ENCODE results near the gene MACROD2.

The MACROD2 gene

DNA sequence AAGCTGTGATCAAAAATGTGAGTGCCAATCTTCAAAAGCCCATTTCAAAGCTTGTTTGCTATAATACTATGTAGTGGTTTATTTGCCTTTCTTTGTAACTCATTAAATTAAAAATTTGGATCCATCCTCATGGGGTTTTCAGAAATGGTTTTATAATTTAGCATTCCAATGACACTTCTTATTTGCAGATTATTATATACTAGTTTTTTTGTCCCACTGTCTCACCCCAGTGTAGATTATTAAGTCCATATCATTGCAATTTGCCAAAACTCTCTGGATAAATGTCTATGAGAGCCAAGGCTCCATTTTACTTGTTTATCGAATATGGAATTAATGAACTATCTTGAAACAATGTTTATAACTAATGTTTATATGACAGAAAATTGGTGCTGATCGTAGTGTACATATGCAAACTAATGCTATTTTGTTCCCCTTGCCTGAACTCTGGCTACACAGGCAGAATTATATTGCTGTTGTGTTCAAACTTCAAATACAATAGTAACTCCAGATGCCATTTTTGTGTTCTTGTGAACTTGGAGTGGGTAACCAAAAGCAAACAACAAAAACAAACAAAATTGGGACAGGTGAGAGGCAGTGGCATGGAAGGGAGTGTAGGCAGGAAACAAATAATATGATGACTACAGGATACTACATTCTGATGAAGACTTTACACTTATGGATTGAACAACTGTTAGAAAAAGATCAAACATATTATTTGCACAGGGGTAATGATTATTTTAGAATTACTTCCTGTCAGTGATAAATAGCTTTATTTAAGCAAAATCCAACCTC, 649.2 kb downstream of the MACROD2 start:
- Histone ChIP-seq H2AFZ (ENCODE audit: low read depth, low read length) (no peak overlapping the region), H3K4me1 (ENCODE audit: insufficient read depth, low read length) (no peaks in the 10 kb centered on the region), H3K4me3 (ENCODE audit: low read length) (no peak overlapping the region), H3K27me3 (ENCODE audit: insufficient read depth, low read length) (no peaks in the 10 kb centered on the region), H3K9me3 (ENCODE audit: low read length) (peaks cover 5% of the 10 kb centered on the region), H3K36me3 (ENCODE audit: insufficient read depth, low read length) (no peaks in the 10 kb centered on the region)

- no peaks in the 10 kb centered on the region for H3K36me3 ChIP-seq (ENCODE audit: insufficient read depth, low read length)
- no peak overlapping the region for H2AFZ ChIP-seq (ENCODE audit: low read depth, low read length)
- no peaks in the 10 kb centered on the region for H3K27me3 ChIP-seq (ENCODE audit: insufficient read depth, low read length)
- peaks cover 5% of the 10 kb centered on the region for H3K4me1 ChIP-seq (ENCODE audit: insufficient read depth, low read length)
- H3K9me3 ChIP-seq (ENCODE audit: low read length) = peaks cover 4% of the 10 kb centered on the region
- no peak overlapping the region for H3K4me3 ChIP-seq (ENCODE audit: low read length)
Measured at GRCh38 chr20:14647016-14647415, 651.7 kb downstream of the MACROD2 start.

DNA sequence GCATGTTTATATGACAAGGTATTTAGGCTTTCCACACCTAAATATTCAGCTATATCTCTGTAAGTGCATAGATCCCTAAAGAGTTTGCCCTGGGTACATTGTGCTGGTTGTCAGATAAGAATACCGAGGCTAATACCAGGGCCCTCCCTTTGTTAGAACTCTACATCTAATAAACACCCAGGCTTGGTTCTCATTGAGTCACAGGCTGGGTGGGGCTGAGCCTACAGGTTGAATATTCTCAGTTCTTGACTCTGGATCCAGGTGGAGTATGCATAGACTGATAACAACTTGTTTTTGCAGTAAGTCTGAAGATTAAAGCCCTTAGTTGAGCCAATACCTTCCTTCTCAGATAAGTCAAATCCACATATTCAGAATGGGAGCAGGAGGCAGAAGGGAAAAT, 654.3 kb downstream of the MACROD2 start:
- H2AFZ ChIP-seq (ENCODE audit: low read depth, low read length) = no peak overlapping the region
- no peaks in the 10 kb centered on the region for H3K36me3 ChIP-seq (ENCODE audit: insufficient read depth, low read length)
- no peaks in the 10 kb centered on the region for H3K27me3 ChIP-seq (ENCODE audit: insufficient read depth, low read length)
- H3K4me3 ChIP-seq (ENCODE audit: low read length) = no peak overlapping the region
- peaks cover 5% of the 10 kb centered on the region for H3K4me1 ChIP-seq (ENCODE audit: insufficient read depth, low read length)
- H3K9me3 ChIP-seq (ENCODE audit: low read length) = peaks cover 3% of the 10 kb centered on the region

- Histone ChIP-seq H3K4me1 (ENCODE audit: insufficient read depth, low read length) (no peaks in the 10 kb centered on the region), H3K27me3 (ENCODE audit: insufficient read depth, low read length) (no peaks in the 10 kb centered on the region), H3K4me3 (ENCODE audit: low read length) (no peak overlapping the region), H3K9me3 (ENCODE audit: low read length) (peaks cover 3% of the 10 kb centered on the region), H3K36me3 (ENCODE audit: insufficient read depth, low read length) (no peaks in the 10 kb centered on the region), H2AFZ (ENCODE audit: low read depth, low read length) (no peak overlapping the region)
Measured at GRCh38 chr20:14657266-14658005, 662.1 kb downstream of the MACROD2 start.

DNA sequence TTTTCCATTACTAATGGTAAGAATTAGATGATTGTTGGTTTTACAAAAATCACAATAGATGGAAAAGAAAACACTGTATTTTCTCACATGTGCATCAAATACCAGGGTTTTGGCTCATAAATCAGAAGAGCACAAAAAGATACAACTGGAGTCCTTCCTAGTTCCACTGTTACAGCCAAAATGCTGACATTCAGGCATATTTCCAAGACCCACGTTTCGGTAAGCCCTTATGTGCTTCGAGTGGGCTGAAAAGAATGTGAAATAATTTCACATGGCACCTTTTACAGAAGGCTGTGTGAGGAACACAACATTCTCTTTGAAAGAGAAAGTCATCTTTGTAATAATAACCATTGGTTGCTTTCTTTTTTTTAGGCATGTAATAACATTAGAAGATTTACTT, 668.8 kb downstream of the MACROD2 start:
- Histone ChIP-seq H3K4me1 (ENCODE audit: insufficient read depth, low read length) (no peaks in the 10 kb centered on the region), H2AFZ (ENCODE audit: low read depth, low read length) (no peak overlapping the region), H3K27me3 (ENCODE audit: insufficient read depth, low read length) (no peaks in the 10 kb centered on the region), H3K36me3 (ENCODE audit: insufficient read depth, low read length) (no peaks in the 10 kb centered on the region), H3K4me3 (ENCODE audit: low read length) (no peak overlapping the region), H3K9me3 (ENCODE audit: low read length) (no peaks in the 10 kb centered on the region)

- Histone ChIP-seq H3K27me3 (ENCODE audit: insufficient read depth, low read length) (no peaks in the 10 kb centered on the region), H3K9me3 (ENCODE audit: low read length) (no peaks in the 10 kb centered on the region), H3K4me1 (ENCODE audit: insufficient read depth, low read length) (no peaks in the 10 kb centered on the region), H2AFZ (ENCODE audit: low read depth, low read length) (no peak overlapping the region), H3K4me3 (ENCODE audit: low read length) (no peak overlapping the region), H3K36me3 (ENCODE audit: insufficient read depth, low read length) (no peaks in the 10 kb centered on the region)
Measured at GRCh38 chr20:14666696-14667095, 671.4 kb downstream of the MACROD2 start.

GRCh38 chr20:14667226-14667625, 671.9 kb downstream of the MACROD2 start:
- Histone ChIP-seq H2AFZ (ENCODE audit: low read depth, low read length) (no peak overlapping the region), H3K9me3 (ENCODE audit: low read length) (no peaks in the 10 kb centered on the region), H3K27me3 (ENCODE audit: insufficient read depth, low read length) (no peaks in the 10 kb centered on the region), H3K36me3 (ENCODE audit: insufficient read depth, low read length) (no peaks in the 10 kb centered on the region), H3K4me1 (ENCODE audit: insufficient read depth, low read length) (no peaks in the 10 kb centered on the region), H3K4me3 (ENCODE audit: low read length) (no peak overlapping the region)

GRCh38 chr20:14672066-14672465, 676.8 kb downstream of the MACROD2 start:
- Histone ChIP-seq H3K9me3 (ENCODE audit: low read length) (no peaks in the 10 kb centered on the region), H3K4me1 (ENCODE audit: insufficient read depth, low read length) (no peaks in the 10 kb centered on the region), H3K27me3 (ENCODE audit: insufficient read depth, low read length) (no peaks in the 10 kb centered on the region), H2AFZ (ENCODE audit: low read depth, low read length) (no peak overlapping the region), H3K4me3 (ENCODE audit: low read length) (no peak overlapping the region), H3K36me3 (ENCODE audit: insufficient read depth, low read length) (no peaks in the 10 kb centered on the region)

- Histone ChIP-seq H3K27me3 (ENCODE audit: insufficient read depth, low read length) (no peaks in the 10 kb centered on the region), H3K4me3 (ENCODE audit: low read length) (no peak overlapping the region), H3K9me3 (ENCODE audit: low read length) (no peaks in the 10 kb centered on the region), H3K4me1 (ENCODE audit: insufficient read depth, low read length) (no peaks in the 10 kb centered on the region), H3K36me3 (ENCODE audit: insufficient read depth, low read length) (no peaks in the 10 kb centered on the region), H2AFZ (ENCODE audit: low read depth, low read length) (no peak overlapping the region)
Measured at GRCh38 chr20:14673164-14673563, 677.8 kb downstream of the MACROD2 start.

DNA sequence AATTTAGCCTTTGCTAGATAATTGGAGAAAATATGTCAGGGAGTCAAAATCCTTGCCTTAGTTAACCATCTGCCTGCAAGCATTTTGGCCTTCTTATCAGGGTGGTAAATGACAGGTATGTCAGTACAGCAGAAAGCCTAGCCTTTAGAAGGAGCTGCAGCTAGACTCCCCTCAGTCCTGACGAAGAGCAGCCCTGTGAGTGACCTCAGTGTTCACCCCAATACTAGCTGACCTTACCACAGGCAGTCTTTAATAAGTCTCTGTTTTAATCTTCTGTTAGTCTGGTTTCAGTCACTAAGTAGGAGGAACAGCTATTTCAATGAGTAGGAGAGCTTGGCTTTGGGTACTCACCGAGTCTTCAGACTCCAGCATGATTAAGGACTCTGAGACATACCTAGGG, 682.1 kb downstream of the MACROD2 start:
- H3K36me3 ChIP-seq (ENCODE audit: insufficient read depth, low read length) = no peaks in the 10 kb centered on the region
- no peak overlapping the region for H2AFZ ChIP-seq (ENCODE audit: low read depth, low read length)
- no peak overlapping the region for H3K4me3 ChIP-seq (ENCODE audit: low read length)
- H3K4me1 ChIP-seq (ENCODE audit: insufficient read depth, low read length) = no peaks in the 10 kb centered on the region
- no peaks in the 10 kb centered on the region for H3K9me3 ChIP-seq (ENCODE audit: low read length)
- no peaks in the 10 kb centered on the region for H3K27me3 ChIP-seq (ENCODE audit: insufficient read depth, low read length)

DNA sequence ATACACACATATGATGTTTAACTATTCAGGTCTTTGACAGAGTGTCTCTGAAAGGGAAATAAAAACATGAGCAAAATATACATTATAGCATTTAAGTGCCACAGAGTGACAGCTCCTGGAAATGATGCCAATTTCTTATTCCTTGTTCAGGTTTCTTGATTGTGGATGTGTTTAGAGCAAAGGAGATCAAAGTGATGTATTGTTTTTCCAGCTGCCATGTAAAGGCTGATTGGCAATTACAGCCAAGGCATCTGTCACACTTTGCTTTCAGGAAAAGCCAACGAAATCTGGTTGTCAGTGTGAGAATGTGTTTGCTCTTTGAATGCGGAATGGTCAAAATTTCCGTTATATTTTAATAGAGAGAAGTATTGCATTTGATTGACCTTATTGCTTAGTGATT, 689.9 kb downstream of the MACROD2 start:
- Histone ChIP-seq H3K27me3 (ENCODE audit: insufficient read depth, low read length) (no peaks in the 10 kb centered on the region), H3K36me3 (ENCODE audit: insufficient read depth, low read length) (no peaks in the 10 kb centered on the region), H3K4me3 (ENCODE audit: low read length) (no peak overlapping the region), H3K9me3 (ENCODE audit: low read length) (no peaks in the 10 kb centered on the region), H3K4me1 (ENCODE audit: insufficient read depth, low read length) (peaks cover 6% of the 10 kb centered on the region), H2AFZ (ENCODE audit: low read depth, low read length) (no peak overlapping the region)

DNA sequence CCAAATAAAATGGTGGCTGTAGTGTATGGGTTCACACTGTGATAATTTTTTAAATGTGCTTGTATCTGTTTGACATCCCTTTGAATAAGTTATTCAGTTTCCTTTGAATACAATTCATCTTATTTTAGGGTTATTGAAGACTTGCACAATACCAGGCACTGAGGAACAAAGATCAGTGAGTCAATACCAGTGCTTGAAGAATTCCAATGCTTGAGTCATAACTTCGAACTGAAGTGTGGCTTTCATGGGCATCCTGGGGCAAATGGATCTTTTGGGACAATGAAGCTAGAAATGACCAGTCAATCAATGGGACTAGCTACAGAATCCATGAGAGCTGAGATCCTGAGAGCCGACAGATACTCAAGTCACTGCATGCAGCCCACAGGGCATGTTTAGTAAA, 692.0 kb downstream of the MACROD2 start:
- Histone ChIP-seq H2AFZ (ENCODE audit: low read depth, low read length) (no peak overlapping the region), H3K4me3 (ENCODE audit: low read length) (no peak overlapping the region), H3K27me3 (ENCODE audit: insufficient read depth, low read length) (no peaks in the 10 kb centered on the region), H3K4me1 (ENCODE audit: insufficient read depth, low read length) (peaks cover 6% of the 10 kb centered on the region), H3K36me3 (ENCODE audit: insufficient read depth, low read length) (no peaks in the 10 kb centered on the region), H3K9me3 (ENCODE audit: low read length) (no peaks in the 10 kb centered on the region)

DNA sequence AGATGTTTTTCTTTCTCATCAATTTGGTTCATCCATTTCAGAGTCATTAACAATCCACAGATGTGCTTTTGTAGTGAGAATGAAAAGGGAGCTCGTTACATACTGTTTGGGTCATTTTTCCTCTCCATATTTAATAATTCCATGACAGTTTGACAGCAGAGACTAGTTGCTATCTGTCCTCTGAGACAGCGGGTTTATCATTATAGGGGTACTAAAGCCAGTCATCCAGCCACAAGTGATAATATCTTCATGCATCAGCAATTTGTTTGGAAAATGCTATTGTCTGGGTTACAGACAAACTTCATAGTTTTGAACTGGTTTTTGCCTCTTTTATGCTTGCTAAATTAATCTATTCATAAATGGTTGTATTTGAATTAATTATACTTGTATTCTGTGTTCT, 692.7 kb downstream of the MACROD2 start:
- Histone ChIP-seq H3K4me1 (ENCODE audit: insufficient read depth, low read length) (peaks cover 6% of the 10 kb centered on the region), H3K9me3 (ENCODE audit: low read length) (no peaks in the 10 kb centered on the region), H3K4me3 (ENCODE audit: low read length) (no peak overlapping the region), H2AFZ (ENCODE audit: low read depth, low read length) (no peak overlapping the region), H3K36me3 (ENCODE audit: insufficient read depth, low read length) (no peaks in the 10 kb centered on the region), H3K27me3 (ENCODE audit: insufficient read depth, low read length) (no peaks in the 10 kb centered on the region)
